ENCODE measurements around the gene ADD2. TPM values are rescaled to one million over a fixed set of nuclear protein-coding genes. Genes with fewer than 3 reads are reported as not detected.

ADD2 gene
- total RNA-seq, 4 donors from 2014 or later: 0.42 to 2.4 (median 1.3) TPM

DNA sequence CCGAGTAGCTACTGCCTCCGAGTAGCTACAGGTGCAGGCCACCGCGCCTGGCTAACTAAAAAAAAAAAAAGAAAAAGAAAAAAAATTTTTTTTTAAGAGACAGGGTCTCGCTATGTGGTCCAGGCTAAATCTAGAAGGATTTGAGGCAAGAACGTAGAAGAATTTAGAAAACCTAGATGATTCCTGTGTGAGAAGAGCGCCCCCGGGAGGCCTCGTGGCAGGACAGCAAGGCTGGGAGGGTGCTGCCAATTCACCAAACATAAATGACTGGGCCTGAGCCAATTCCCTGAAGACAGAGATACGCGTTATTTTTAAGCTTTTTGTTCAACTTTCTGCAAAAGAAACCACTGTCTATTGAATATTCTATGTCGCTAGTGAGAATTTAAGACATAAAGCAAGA, 124.3 kb downstream of the ADD2 start:
- intact Hi-C loops (cut with DNase I): loop anchor here (10.0 kb wide), 1 partner anchor 299 kb away; no protein-coding TSS in a partner anchor

DNA sequence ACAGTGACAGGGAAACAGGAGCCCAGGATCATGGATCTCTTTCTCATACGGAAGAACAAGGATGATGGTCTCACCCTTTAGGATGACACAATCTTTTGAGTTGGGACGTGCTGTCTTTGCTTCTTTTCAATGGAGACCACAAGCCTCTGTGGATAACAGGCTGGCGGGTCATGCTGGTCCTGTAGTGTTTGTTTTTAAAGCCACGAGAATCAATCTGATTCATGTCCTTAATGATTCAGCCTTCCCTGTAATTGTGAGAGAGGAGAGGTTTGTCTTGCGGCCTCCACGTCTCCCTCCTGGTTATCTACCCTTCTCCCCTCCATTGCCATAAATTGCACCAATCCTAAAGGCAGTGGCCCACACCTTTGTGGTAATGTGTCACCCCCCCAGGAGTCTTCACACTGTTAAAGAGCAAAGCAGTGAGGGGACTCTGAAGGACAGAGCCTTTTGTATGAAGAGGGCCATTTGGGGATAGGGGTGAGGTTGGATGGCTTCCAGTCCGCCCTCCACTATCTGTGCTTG, 126.7 kb downstream of the ADD2 start:
- intact Hi-C loops (cut with DNase I): loop anchor here (10.0 kb wide), 1 partner anchor 297 kb away; no protein-coding TSS in a partner anchor
- 57 to 67% methylated on average over 4 to 7 of the region's 7 CpGs for WGBS, 2 donors
- no peaks in the 10 kb centered on the region for H3K4me1 ChIP-seq
- H3K4me3 ChIP-seq: no peak overlapping the region
- H3K9me3 ChIP-seq: no peaks in the 10 kb centered on the region
- no peak for DNase-seq
- no peaks in the 10 kb centered on the region for H3K36me3 ChIP-seq
- no peak overlapping the region for H3K27ac ChIP-seq
- TF ChIP-seq, protein P1, sequence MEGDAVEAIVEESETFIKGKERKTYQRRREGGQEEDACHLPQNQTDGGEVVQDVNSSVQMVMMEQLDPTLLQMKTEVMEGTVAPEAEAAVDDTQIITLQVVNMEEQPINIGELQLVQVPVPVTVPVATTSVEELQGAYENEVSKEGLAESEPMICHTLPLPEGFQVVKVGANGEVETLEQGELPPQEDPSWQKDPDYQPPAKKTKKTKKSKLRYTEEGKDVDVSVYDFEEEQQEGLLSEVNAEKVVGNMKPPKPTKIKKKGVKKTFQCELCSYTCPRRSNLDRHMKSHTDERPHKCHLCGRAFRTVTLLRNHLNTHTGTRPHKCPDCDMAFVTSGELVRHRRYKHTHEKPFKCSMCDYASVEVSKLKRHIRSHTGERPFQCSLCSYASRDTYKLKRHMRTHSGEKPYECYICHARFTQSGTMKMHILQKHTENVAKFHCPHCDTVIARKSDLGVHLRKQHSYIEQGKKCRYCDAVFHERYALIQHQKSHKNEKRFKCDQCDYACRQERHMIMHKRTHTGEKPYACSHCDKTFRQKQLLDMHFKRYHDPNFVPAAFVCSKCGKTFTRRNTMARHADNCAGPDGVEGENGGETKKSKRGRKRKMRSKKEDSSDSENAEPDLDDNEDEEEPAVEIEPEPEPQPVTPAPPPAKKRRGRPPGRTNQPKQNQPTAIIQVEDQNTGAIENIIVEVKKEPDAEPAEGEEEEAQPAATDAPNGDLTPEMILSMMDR (IDR thresholded peaks at IDR 0.05): no peak
- no peak for TF ChIP-seq POLR2A (IDR thresholded peaks at IDR 0.05)
- H3K27me3 ChIP-seq: peaks cover 0 to 12% (median 0%) of the 10 kb centered on the region in 4 donors

More for the DNA sequence above, 124.3 kb downstream of the ADD2 start:
- no peak for TF ChIP-seq POLR2A (IDR thresholded peaks at IDR 0.05)
- TF ChIP-seq, protein P1 (IDR thresholded peaks at IDR 0.05): peak; percentile 15 to 74 (median 40)
- WGBS, 2 donors: 30 to 48% methylated on average over 8 to 11 of the region's 12 CpGs
- DNase-seq: no peak
- H3K27me3 ChIP-seq: peaks cover 0 to 16% (median 0%) of the 10 kb centered on the region in 4 donors
- no peaks in the 10 kb centered on the region for H3K36me3 ChIP-seq
- no peak overlapping the region for H3K4me3 ChIP-seq
- no peak overlapping the region for H3K27ac ChIP-seq
- no peaks in the 10 kb centered on the region for H3K4me1 ChIP-seq
- no peaks in the 10 kb centered on the region for H3K9me3 ChIP-seq

DNA sequence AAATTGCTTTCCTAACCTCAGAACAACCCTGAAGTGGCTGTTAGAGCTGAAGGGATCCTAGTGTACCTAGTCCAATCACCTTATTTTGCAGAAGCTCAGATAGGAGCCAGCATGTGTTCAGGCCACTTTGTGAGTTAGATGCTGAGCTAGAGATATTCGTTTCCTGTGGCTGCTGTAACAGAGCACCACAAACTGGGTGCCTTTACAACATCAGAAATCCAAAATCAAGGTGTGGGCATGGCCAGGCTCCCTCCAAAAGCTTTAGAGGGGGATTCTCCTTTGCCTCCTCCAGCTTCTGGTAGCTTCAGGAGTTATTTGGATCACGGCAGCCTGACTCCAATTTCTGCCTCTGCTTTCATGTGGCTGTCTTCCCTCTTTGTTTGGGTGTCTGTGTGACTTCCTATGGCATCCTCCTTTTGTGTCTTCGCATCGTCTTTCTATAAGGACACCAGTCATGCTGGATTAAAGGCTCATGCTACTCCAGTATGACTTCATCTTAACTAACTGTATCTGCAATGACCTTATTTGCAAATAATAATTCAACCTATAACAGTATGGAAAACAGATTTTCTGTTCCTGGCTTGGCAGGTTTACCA, 128.1 kb downstream of the ADD2 start:
- 58 to 68% methylated on average over 3 to 4 of the region's 4 CpGs for WGBS, 2 donors
- no peak overlapping the region for H3K4me3 ChIP-seq
- intact Hi-C loops (cut with DNase I): loop anchor here (10.0 kb wide), 1 partner anchor 295 kb away; no protein-coding TSS in a partner anchor

DNA sequence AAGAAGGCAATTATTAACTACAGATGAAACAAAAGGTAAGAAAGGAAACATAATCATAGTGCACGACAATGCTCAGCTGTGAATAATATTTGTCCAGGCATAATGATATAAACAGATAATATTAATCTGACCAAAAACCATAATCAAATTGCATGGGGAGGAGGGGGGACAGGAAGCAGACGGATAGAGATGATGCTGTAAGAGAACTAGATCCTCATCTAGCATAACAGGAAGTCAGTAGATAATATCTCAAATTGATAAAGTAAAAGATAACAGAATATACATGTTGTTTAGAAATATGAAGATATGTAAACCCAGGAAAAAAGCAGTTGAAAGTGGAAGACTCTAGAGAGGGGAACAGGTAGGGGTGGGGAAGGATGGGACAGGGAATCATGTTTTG, 129.4 kb downstream of the ADD2 start:
- no peaks in the 10 kb centered on the region for H3K9me3 ChIP-seq
- no peaks in the 10 kb centered on the region for H3K4me1 ChIP-seq
- intact Hi-C loops (cut with DNase I): no loop called here
- no peak overlapping the region for H3K4me3 ChIP-seq
- no peak for DNase-seq
- no peaks in the 10 kb centered on the region for H3K36me3 ChIP-seq
- 69 to 80% methylated on average over 2 of the region's 2 CpGs for WGBS, 2 donors
- peaks cover 0 to 12% (median 0%) of the 10 kb centered on the region in 4 donors for H3K27me3 ChIP-seq
- TF ChIP-seq POLR2A (IDR thresholded peaks at IDR 0.05): no peak
- TF ChIP-seq, protein P1 (IDR thresholded peaks at IDR 0.05): no peak
- H3K27ac ChIP-seq: no peak overlapping the region

More for the DNA sequence above, 128.1 kb downstream of the ADD2 start:
- no peak for TF ChIP-seq POLR2A (IDR thresholded peaks at IDR 0.05)
- TF ChIP-seq, protein P1 (IDR thresholded peaks at IDR 0.05): no peak
- Histone ChIP-seq H3K27ac (no peak overlapping the region), H3K36me3 (no peaks in the 10 kb centered on the region), H3K9me3 (no peaks in the 10 kb centered on the region), H3K4me1 (no peaks in the 10 kb centered on the region), H3K27me3 (peaks cover 0 to 14% (median 0%) of the 10 kb centered on the region in 4 donors)
- DNase-seq: no peak

DNA sequence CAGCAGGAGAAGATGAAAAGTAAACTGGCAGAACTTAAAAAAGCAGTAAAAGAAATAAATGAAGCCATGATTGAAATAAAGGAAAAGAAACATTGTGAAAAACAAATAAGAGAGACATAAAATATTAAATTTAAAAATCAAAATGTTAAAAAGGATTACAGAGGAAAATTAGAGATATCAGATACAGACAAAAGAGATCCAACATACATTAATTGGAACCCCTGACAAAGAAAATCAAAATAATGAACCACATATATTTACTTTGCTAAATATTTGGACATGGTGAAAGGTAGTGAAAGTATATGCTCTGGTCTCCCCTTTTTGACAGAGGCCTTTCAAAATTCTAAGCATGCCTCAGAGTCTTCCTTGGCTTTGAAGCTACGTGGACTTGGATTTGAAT, 134.5 kb downstream of the ADD2 start:
- TF ChIP-seq, protein P1 (IDR thresholded peaks at IDR 0.05): no peak
- TF ChIP-seq POLR2A (IDR thresholded peaks at IDR 0.05): no peak
- H3K9me3 ChIP-seq: no peaks in the 10 kb centered on the region
- no peak overlapping the region for H3K4me3 ChIP-seq
- intact Hi-C loops (cut with DNase I): no loop called here
- H3K4me1 ChIP-seq: no peaks in the 10 kb centered on the region
- no peak for DNase-seq
- H3K27ac ChIP-seq: no peak overlapping the region
- WGBS, 2 donors: 65 to 100% methylated on average over 1 of the region's 1 CpG
- H3K27me3 ChIP-seq: peaks cover 0 to 3% (median 0%) of the 10 kb centered on the region in 4 donors
- H3K36me3 ChIP-seq: no peaks in the 10 kb centered on the region
